HepG2 (cell line): ENCODE results near the gene CYP2J2. TPM values are rescaled to one million over a fixed set of nuclear protein-coding genes. Genes with fewer than 3 reads are reported as not detected.

ENCODE experiments used
- CREB1 ChIP-seq, 2 experiments: fragments of 450-650 bp in 1 of 2; IDR thresholded peaks; 2 replicates each; pipeline ENCODE4 v1.6.1; 2016 to 2017; ENCODE audit warnings: control low read depth in 1 of 2, mild to moderate bottlenecking in 1 of 2, missing compliant biosample characterization in 1 of 2, missing genetic modification characterization in 1 of 2
- DBP ChIP-seq: sonication (generic); formaldehyde crosslinking; IDR thresholded peaks from 2 replicates; pipeline ENCODE4 v1.4.0; 2020; ENCODE audit warnings: missing genetic modification reagents; ENCODE audit errors: not compliant biosample characterization
- ERF ChIP-seq: IDR thresholded peaks from 2 replicates; pipeline ENCODE4 v1.6.1; 2018; ENCODE audit warnings: missing biosample characterization, missing genetic modification reagents
- KDM5B ChIP-seq: sonication (generic); formaldehyde crosslinking; IDR thresholded peaks from 2 replicates; pipeline ENCODE4 v1.4.0; 2020; ENCODE audit warnings: missing genetic modification reagents, mild to moderate bottlenecking, borderline replicate concordance
- MAX ChIP-seq: IDR thresholded peaks from 2 replicates; pipeline ENCODE4 v1.6.1; 2012; ENCODE audit warnings: inconsistent platforms
- MTF2 ChIP-seq: sonication (generic); formaldehyde crosslinking; IDR thresholded peaks from 2 replicates; pipeline ENCODE4 v1.5.0; 2020; ENCODE audit warnings: missing genetic modification reagents, borderline replicate concordance
- RNF219 ChIP-seq: sonication (generic); formaldehyde crosslinking; IDR thresholded peaks from 2 replicates; pipeline ENCODE4 v1.5.0; 2020; ENCODE audit warnings: mild to moderate bottlenecking, missing genetic modification reagents
- SIN3A ChIP-seq: IDR thresholded peaks from 2 replicates; pipeline ENCODE4 v1.6.1; 2011; ENCODE audit warnings: low read depth, mild to moderate bottlenecking, control low read depth, low read length, borderline replicate concordance
- SIX1 ChIP-seq: sonication (generic); formaldehyde crosslinking; IDR thresholded peaks from 2 replicates; pipeline ENCODE4 v1.4.0; 2020; ENCODE audit warnings: missing genetic modification reagents, borderline replicate concordance
- TBX2 ChIP-seq: sonication (generic); formaldehyde crosslinking; IDR thresholded peaks from 2 replicates; pipeline ENCODE4 v1.5.0; 2020; ENCODE audit warnings: missing genetic modification reagents, mild to moderate bottlenecking, borderline replicate concordance
- XRCC5 ChIP-seq: fragments of 200-400 bp; formaldehyde crosslinking; optimal IDR thresholded peaks from 2 replicates; pipeline ENCODE3; 2017; ENCODE audit warnings: mild to moderate bottlenecking, low read length
- ZFP41 ChIP-seq: sonication (generic); formaldehyde crosslinking; IDR thresholded peaks from 2 replicates; pipeline ENCODE4 v1.4.0; 2020; ENCODE audit warnings: mild to moderate bottlenecking, missing genetic modification reagents, borderline replicate concordance
- ZFP62 ChIP-seq: sonication (generic); formaldehyde crosslinking; IDR thresholded peaks from 2 replicates; pipeline ENCODE4 v1.4.0; 2020; ENCODE audit warnings: missing genetic modification reagents
- ZGPAT ChIP-seq: IDR thresholded peaks from 2 replicates; pipeline ENCODE4 v1.6.1; 2016; ENCODE audit warnings: mild to moderate bottlenecking
- ZNF17 ChIP-seq: sonication (generic); formaldehyde crosslinking; IDR thresholded peaks from 2 replicates; pipeline ENCODE4 v1.5.0; 2020; ENCODE audit warnings: mild to moderate bottlenecking, missing genetic modification reagents
- ZNF230 ChIP-seq: sonication (generic); formaldehyde crosslinking; IDR thresholded peaks from 2 replicates; pipeline ENCODE4 v1.4.0; 2020; ENCODE audit warnings: mild to moderate bottlenecking, missing genetic modification reagents
- ZNF280D ChIP-seq: sonication (generic); formaldehyde crosslinking; IDR thresholded peaks from 2 replicates; pipeline ENCODE4 v1.5.1; 2020; ENCODE audit warnings: mild to moderate bottlenecking, missing genetic modification reagents
- ZNF451 ChIP-seq: sonication (generic); formaldehyde crosslinking; IDR thresholded peaks from 2 replicates; pipeline ENCODE4 v1.5.0; 2020; ENCODE audit warnings: mild to moderate bottlenecking, missing genetic modification reagents
- ZNF737 ChIP-seq: sonication (generic); formaldehyde crosslinking; IDR thresholded peaks from 2 replicates; pipeline ENCODE4 v1.5.0; 2020; ENCODE audit warnings: missing genetic modification reagents, mild to moderate bottlenecking, borderline replicate concordance
- ZNF768 ChIP-seq: sonication (generic); formaldehyde crosslinking; IDR thresholded peaks from 2 replicates; pipeline ENCODE4 v1.4.0; 2020; ENCODE audit warnings: missing genetic modification reagents
- ZNF777 ChIP-seq: sonication (generic); formaldehyde crosslinking; IDR thresholded peaks from 2 replicates; pipeline ENCODE4 v1.4.0; 2020; ENCODE audit warnings: missing genetic modification reagents
- polyA plus RNA-seq, 8 experiments: library from polyadenylated mRNA; depleted of rRNA in 3 of 8; stranded (reverse) in 7 of 8; unstranded in 1 of 8; fragments of >200 nt; fragmentation: Illumina TruSeq in 4 of 8; extraction: Trizol in 4 of 8; gene quantifications; 2 replicates each; pipeline versions ENCODE4 v1.2.1 to v1.2.3, GENCODE V29; 2011 to 2016; ENCODE audit warnings: low read depth in 4 of 8, missing spikeins in 1 of 8, mixed read lengths in 1 of 8; ENCODE audit not compliant: insufficient read depth in 1 of 8
- total RNA-seq, 5 experiments: library from RNA; depleted of rRNA; stranded (reverse); fragments of >200 nt; fragmentation: Illumina TruSeq; extraction: Trizol; gene quantifications; 2 replicates each; pipeline ENCODE4 v1.2.3, GENCODE V29; 2016; ENCODE audit warnings: low read depth in 1 of 5

The CYP2J2 gene
- total and polyA plus RNA-seq, 2 of the 13 experiments (the other 11 are each of a cell fraction or from before 2014, with no cell fraction given): 2.1 to 5.9 TPM

- 0 out of 2 replicates have a peak, but pooled peaks have one; percentile 26 for TF ChIP-seq TBX2 (CRISPR knock-in tag)
- peak; percentile 47; the same call in 1 of the 2 replicates for TF ChIP-seq SIN3A
- TF ChIP-seq RNF219 (CRISPR knock-in tag): no peak
- TF ChIP-seq ZFP41: peak; percentile 81; the same call in 1 of the 2 replicates
- no peak for TF ChIP-seq MTF2 (CRISPR knock-in tag)
- 0 out of 2 replicates have a peak, but pooled peaks have one; percentile 37 for TF ChIP-seq ZNF451 (CRISPR knock-in tag)
- TF ChIP-seq ZNF230: no peak
- TF ChIP-seq ZNF280D (CRISPR knock-in tag): 0 out of 2 replicates have a peak, but pooled peaks have one; percentile 21
- peak; percentile 83; the same call in 1 of the 2 replicates for TF ChIP-seq KDM5B (CRISPR knock-in tag)
- TF ChIP-seq ZNF768 (CRISPR knock-in tag): 0 out of 2 replicates have a peak, but pooled peaks have one; percentile 18
- TF ChIP-seq XRCC5: peak; percentile 21
- no peak for TF ChIP-seq ZNF737
- TF ChIP-seq SIX1: no peak
- no peak for TF ChIP-seq ZFP62 (CRISPR knock-in tag)
- TF ChIP-seq CREB1 (IDR thresholded peaks at IDR 0.05): no peak
- TF ChIP-seq CREB1 (CRISPR knock-in tag; IDR thresholded peaks at IDR 0.05): peak; percentile 38; the same call in 1 of the 2 replicates
- peak; percentile 47; the same call in 1 of the 2 replicates for TF ChIP-seq ZNF777 (CRISPR knock-in tag)
- peak; percentile 43; the same call in 1 of the 2 replicates for TF ChIP-seq ZGPAT
- no peak for TF ChIP-seq ZNF17 (CRISPR knock-in tag)
- TF ChIP-seq MAX: peak; percentile 78
- TF ChIP-seq DBP (CRISPR knock-in tag): no peak
- peak; percentile 28; the same call in 1 of the 2 replicates for TF ChIP-seq ERF
Observed at GRCh38 chr1:59926381-59927123, at the start of gene CYP2J2 (continued).
